Suprapubic skin (tissue), 4 donors: ENCODE measurements around the gene IGSF9.

ENCODE experiments used
- EP300 ChIP-seq: sonication (generic); formaldehyde crosslinking; IDR thresholded peaks from one replicate; pipeline ENCODE4 v1.6.1; 2017; ENCODE audit warnings: antibody characterized with exemption
- POLR2A ChIP-seq, 2 donors: fragments of 450-650 bp; IDR thresholded peaks; one replicate each; pipeline ENCODE4 v1.6.1; 2017; ENCODE audit warnings: antibody characterized with exemption in 2 of 2, mild to moderate bottlenecking in 2 of 2, moderate library complexity in 2 of 2
- POLR2AphosphoS5 ChIP-seq, 3 donors: sonication (generic); formaldehyde crosslinking; IDR thresholded peaks; one replicate each; pipeline ENCODE4 v1.6.1; 2017; ENCODE audit warnings: antibody characterized with exemption in 3 of 3
- TF ChIP-seq, protein P1 (sequence below), 2 donors: fragments of 200-600 bp in 1 of 2; fragments of 450-650 bp in 1 of 2; sonication (generic) in 1 of 2; IDR thresholded peaks; one replicate each; pipeline ENCODE4 v1.5.1; 2016 to 2019; ENCODE audit warnings: antibody characterized with exemption in 2 of 2, mild to moderate bottlenecking in 1 of 2, moderate library complexity in 1 of 2

DNA sequence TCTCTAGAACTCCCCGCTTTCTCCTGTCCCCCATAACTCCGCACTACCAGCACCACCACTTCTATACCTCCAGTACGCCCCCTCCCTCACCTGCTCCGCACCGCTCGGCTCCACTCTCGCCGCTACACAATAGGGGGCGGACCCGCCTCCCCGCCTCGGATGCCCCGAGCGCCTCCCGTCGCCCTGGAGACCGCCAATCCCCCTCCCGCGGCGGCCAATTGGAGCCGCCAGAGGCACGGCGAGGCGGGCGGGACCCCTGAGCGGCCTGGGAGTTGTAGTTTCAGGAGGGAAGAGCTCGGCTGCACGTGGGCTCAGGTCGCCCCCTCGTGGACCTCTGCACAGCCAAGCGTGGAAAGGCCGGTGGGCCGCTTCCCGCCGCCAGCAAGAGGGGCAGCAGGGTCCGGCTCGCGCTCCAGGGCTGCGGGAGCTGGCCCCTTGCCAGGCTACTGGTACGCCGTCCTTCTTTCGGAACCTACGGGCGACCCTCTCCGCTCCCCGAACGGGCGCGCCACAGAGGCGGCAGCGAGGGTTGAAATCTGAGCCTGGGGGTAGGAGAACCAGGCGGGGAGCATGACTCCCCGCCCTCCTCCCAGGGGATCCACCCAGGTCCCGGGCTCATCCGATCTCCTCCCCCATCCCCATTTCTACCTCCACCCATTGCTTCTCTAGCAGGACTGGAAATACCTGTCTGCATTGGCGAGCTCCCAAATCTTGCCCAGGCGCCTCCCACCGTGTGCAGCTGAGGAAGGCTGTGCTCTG is at the start of gene IGSF9:
- TF ChIP-seq, protein P1, sequence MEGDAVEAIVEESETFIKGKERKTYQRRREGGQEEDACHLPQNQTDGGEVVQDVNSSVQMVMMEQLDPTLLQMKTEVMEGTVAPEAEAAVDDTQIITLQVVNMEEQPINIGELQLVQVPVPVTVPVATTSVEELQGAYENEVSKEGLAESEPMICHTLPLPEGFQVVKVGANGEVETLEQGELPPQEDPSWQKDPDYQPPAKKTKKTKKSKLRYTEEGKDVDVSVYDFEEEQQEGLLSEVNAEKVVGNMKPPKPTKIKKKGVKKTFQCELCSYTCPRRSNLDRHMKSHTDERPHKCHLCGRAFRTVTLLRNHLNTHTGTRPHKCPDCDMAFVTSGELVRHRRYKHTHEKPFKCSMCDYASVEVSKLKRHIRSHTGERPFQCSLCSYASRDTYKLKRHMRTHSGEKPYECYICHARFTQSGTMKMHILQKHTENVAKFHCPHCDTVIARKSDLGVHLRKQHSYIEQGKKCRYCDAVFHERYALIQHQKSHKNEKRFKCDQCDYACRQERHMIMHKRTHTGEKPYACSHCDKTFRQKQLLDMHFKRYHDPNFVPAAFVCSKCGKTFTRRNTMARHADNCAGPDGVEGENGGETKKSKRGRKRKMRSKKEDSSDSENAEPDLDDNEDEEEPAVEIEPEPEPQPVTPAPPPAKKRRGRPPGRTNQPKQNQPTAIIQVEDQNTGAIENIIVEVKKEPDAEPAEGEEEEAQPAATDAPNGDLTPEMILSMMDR (IDR thresholded peaks at IDR 0.05): peak in 1 of 2 donors; percentile 50
- TF ChIP-seq POLR2A (IDR thresholded peaks at IDR 0.05): no peak
- peak in 2 of 3 donors; percentile 27 to 80 for TF ChIP-seq POLR2AphosphoS5 (IDR thresholded peaks at IDR 0.05)
- TF ChIP-seq EP300: no peak
